ENCODE data around the gene GZF1. TPM values are rescaled to one million over a fixed set of nuclear protein-coding genes. Genes with fewer than 3 reads are reported as not detected.

Gene GZF1
- total RNA-seq, 4 donors from 2014 or later = 16.3 to 37.2 (median 20.3) TPM

DNA sequence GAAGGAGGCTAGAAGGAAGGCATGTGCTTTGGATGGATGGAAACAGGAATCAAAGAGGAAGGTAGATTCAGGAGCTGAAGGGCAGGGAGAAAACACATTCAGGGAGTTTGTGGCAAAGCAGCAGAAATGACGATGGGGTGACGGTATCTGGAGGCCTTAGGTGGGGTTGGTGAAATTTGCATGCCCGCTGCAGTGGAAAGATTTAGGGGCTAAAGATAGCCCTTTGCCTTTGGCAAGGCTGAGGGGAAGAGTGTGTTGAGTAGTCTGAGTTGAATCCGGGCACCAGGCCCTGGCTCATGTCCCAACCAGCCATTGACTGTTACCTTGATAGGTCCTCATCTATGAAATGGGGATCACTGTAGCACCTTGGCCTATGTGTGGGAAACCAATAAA, 1.3 kb downstream of the GZF1 start:
- no peak for TF ChIP-seq EP300 (IDR thresholded peaks at IDR 0.05)
- TF ChIP-seq POLR2A (IDR thresholded peaks at IDR 0.05) = no peak
- TF ChIP-seq, protein P1, sequence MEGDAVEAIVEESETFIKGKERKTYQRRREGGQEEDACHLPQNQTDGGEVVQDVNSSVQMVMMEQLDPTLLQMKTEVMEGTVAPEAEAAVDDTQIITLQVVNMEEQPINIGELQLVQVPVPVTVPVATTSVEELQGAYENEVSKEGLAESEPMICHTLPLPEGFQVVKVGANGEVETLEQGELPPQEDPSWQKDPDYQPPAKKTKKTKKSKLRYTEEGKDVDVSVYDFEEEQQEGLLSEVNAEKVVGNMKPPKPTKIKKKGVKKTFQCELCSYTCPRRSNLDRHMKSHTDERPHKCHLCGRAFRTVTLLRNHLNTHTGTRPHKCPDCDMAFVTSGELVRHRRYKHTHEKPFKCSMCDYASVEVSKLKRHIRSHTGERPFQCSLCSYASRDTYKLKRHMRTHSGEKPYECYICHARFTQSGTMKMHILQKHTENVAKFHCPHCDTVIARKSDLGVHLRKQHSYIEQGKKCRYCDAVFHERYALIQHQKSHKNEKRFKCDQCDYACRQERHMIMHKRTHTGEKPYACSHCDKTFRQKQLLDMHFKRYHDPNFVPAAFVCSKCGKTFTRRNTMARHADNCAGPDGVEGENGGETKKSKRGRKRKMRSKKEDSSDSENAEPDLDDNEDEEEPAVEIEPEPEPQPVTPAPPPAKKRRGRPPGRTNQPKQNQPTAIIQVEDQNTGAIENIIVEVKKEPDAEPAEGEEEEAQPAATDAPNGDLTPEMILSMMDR (IDR thresholded peaks at IDR 0.05) = no peak
- no peaks in the 10 kb centered on the region for H3K9me3 ChIP-seq
- H3K36me3 ChIP-seq = peaks cover 0 to 31% (median 0%) of the 10 kb centered on the region in 3 donors
- WGBS, 2 donors = 72 to 76% methylated on average over 4 of the region's 4 CpGs
- peak overlapping the region; percentile 96 to 100 (median 98) for H3K27ac ChIP-seq
- peaks cover 3 to 77% (median 35%) of the 10 kb centered on the region in 4 donors for H3K4me1 ChIP-seq
- H3K4me3 ChIP-seq = peak overlapping the region in 2 of 4 donors; percentile 92 to 100
- no peaks in the 10 kb centered on the region for H3K27me3 ChIP-seq
- DNase-seq (ENCODE audit: low spot score in 2 of 2) = no peak

- no peak for TF ChIP-seq POLR2A (IDR thresholded peaks at IDR 0.05)
- TF ChIP-seq, protein P1 (IDR thresholded peaks at IDR 0.05) = no peak
- TF ChIP-seq EP300 (IDR thresholded peaks at IDR 0.05) = no peak
- peak overlapping the region in 2 of 4 donors; percentile 51 to 56 for H3K27ac ChIP-seq
- H3K27me3 ChIP-seq = no peaks in the 10 kb centered on the region
- peaks cover 0 to 47% (median 0%) of the 10 kb centered on the region in 3 donors for H3K36me3 ChIP-seq
- H3K4me1 ChIP-seq = peaks cover 3 to 61% (median 34%) of the 10 kb centered on the region in 4 donors
- DNase-seq (ENCODE audit: low spot score in 2 of 2) = no peak
- no peaks in the 10 kb centered on the region for H3K9me3 ChIP-seq
- no peak overlapping the region for H3K4me3 ChIP-seq
- 94 to 95% methylated on average over 57 to 62 of the region's 65 CpGs for WGBS, 2 donors
Observed at GRCh38 chr20:23365390-23366165, 3.6 kb downstream of the GZF1 start.

DNA sequence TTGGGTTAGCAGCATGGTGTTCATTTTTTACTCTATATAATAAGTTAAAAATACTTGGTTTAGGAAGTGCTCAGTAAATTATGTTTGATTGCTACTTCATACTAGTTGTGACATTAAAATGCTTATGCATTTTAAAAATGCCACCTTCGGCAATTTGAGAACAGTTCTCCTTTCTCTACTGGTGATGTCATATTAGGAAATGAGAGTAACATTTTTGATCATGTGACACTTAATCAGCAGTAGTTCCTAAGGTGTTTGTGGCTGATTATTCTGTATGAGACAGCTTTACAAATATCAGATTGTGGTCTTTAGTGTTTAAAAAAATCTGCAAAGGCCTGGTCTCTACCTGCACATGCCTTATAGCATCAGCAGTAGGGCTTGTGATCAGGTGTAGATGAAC, 4.4 kb downstream of the GZF1 start:
- TF ChIP-seq POLR2A (IDR thresholded peaks at IDR 0.05) (no peak), EP300 (IDR thresholded peaks at IDR 0.05) (no peak)
- TF ChIP-seq, protein P1 (IDR thresholded peaks at IDR 0.05) = no peak
- H3K27me3 ChIP-seq = no peaks in the 10 kb centered on the region
- no peak overlapping the region for H3K4me3 ChIP-seq
- H3K27ac ChIP-seq = peak overlapping the region in 2 of 4 donors; percentile 51 to 56
- 17 to 44% methylated on average over 1 of the region's 1 CpG for WGBS, 2 donors
- H3K36me3 ChIP-seq = peaks cover 0 to 55% (median 0%) of the 10 kb centered on the region in 3 donors
- no peaks in the 10 kb centered on the region for H3K9me3 ChIP-seq
- no peak for DNase-seq (ENCODE audit: low spot score in 2 of 2)
- peaks cover 0 to 54% (median 29%) of the 10 kb centered on the region in 4 donors for H3K4me1 ChIP-seq

DNA sequence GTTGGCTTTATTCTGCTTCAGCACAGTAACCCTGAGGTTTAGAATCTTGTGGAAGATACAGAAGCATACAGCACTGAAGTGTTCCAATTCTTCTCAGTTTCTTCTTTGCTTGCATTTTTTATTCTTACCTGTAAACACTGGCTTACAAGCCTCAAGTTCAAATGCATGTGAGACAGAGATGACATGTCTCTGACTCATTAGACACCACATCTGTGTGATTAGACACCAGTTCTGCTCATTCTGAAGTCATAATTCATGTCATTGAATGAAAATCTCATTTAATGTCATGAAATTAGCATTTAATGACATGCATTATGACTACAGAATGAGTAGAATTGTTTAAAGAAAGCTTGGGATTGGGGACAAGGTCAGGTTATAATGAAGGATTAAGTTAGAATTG, 5.8 kb downstream of the GZF1 start:
- peak overlapping the region in 2 of 4 donors; percentile 4 to 29 for H3K27ac ChIP-seq
- TF ChIP-seq POLR2A (IDR thresholded peaks at IDR 0.05) = no peak
- no peak for TF ChIP-seq EP300 (IDR thresholded peaks at IDR 0.05)
- TF ChIP-seq, protein P1 (IDR thresholded peaks at IDR 0.05) = no peak
- H3K4me1 ChIP-seq = peaks cover 0 to 51% (median 28%) of the 10 kb centered on the region in 4 donors
- no peak overlapping the region for H3K4me3 ChIP-seq
- no peaks in the 10 kb centered on the region for H3K9me3 ChIP-seq
- no peaks in the 10 kb centered on the region for H3K27me3 ChIP-seq
- no peak for DNase-seq (ENCODE audit: low spot score in 2 of 2)
- peaks cover 0 to 67% (median 0%) of the 10 kb centered on the region in 3 donors for H3K36me3 ChIP-seq
